Esophagus (tissue), 2 donors: Measurements from ENCODE around the gene GALK1. TPM values are rescaled to one million over a fixed set of nuclear protein-coding genes. Genes with fewer than 3 reads are reported as not detected.

Experiments
- H3K27ac ChIP-seq, 2 donors: one replicate each; pipeline ENCODE4 v1.5.1; 2013; ENCODE audit warnings: low read depth in 2 of 2, mild to moderate bottlenecking in 2 of 2, inconsistent platforms in 1 of 2, low read length in 1 of 2, moderate library complexity in 1 of 2
- H3K27me3 ChIP-seq, 2 donors: one replicate each; pipeline ENCODE4 v1.6.1; 2013; ENCODE audit warnings: low read length in 2 of 2, control low read depth in 1 of 2, mild to moderate bottlenecking in 1 of 2; ENCODE audit not compliant: insufficient read depth in 2 of 2, control insufficient read depth in 1 of 2
- H3K36me3 ChIP-seq, 2 donors: one replicate each; pipeline ENCODE4 v1.6.1; 2013; ENCODE audit warnings: low read length in 1 of 2; ENCODE audit not compliant: control insufficient read depth in 2 of 2, insufficient read depth in 2 of 2
- H3K4me1 ChIP-seq, 2 donors: one replicate each; pipeline ENCODE4 v1.6.1; 2013; ENCODE audit warnings: low read length in 1 of 2; ENCODE audit not compliant: control insufficient read depth in 2 of 2, insufficient read depth in 2 of 2
- H3K4me3 ChIP-seq, 2 donors: one replicate each; pipeline ENCODE4 v1.5.1; 2013; ENCODE audit warnings: low read length in 2 of 2, mild to moderate bottlenecking in 2 of 2, low read depth in 1 of 2, moderate library complexity in 1 of 2
- H3K9me3 ChIP-seq, 2 donors: one replicate each; pipeline ENCODE4 v1.6.1; 2013; ENCODE audit warnings: mild to moderate bottlenecking in 2 of 2, low read depth in 1 of 2, low read length in 1 of 2, moderate library complexity in 1 of 2; ENCODE audit not compliant: control insufficient read depth in 2 of 2, insufficient read depth in 1 of 2
- WGBS, 2 donors: extraction: QIAGEN DNeasy Blood & Tissue Kit; methylation state at CpG; one replicate each; pipeline ENCODE4 v1.1.7; 2013; 5-methylcytosine and 5-hydroxymethylcytosine counted together
- polyA plus RNA-seq, 2 donors: library from polyadenylated mRNA; stranded (reverse); fragments of 200-250 nt; gene quantifications; one replicate each; pipeline ENCODE4 v1.2.3, GENCODE V29; 2013
- donor health status: healthy with polysubstance abuse.
- donor health status: Bipolar disorder and iron deficiency.

Gene GALK1
- polyA plus RNA-seq, 2 donors, result 27.9 to 29.5 TPM

DNA sequence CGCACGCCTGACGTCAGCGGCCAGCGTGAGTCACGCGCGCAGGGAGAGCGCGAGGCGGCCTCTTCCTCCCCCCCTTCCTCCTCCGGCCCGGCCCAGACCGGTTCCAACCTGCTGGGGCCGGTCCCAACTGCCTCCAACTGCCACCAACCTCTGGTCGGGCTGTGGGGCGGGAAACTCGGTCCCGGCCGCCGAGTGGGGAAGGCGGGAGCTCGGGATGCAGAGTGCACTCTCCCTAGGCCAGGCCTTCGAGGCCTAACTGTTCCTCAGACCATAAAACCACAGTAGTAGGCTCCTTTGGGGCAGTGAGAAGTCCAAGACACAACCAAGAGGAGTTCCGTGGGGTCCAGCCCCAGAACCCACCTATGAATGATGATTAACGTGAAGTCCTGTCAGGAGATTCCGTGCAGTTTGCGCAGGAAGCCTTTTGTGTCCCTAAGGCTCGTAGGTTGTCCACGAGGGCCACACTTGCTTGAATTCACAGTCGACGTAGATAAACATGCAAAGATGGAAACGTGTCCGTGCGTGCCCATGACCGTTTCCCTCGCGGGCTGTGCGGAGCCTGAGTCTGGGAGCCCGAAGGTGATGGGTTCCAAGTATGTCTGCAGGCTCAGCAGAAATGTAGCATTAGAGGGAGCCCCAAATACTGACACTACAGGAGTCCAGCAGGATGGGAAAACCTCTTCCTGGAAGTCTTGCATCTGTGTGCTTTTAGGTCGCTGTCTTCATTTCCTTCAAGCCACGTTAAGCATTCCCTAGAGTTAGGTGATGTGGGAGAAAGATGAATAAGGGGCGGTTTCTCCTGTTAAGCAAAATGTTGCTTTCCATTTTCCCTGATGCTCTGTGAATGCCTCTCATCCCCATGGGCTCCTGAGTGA is 20.3 kb upstream of the GALK1 start:
- H3K27ac ChIP-seq, result peak overlapping the region; percentile 98 to 100
- H3K4me1 ChIP-seq, result peaks cover 2 to 5% of the 10 kb centered on the region in 2 donors
- no peaks in the 10 kb centered on the region for H3K36me3 ChIP-seq
- no peaks in the 10 kb centered on the region for H3K27me3 ChIP-seq
- H3K4me3 ChIP-seq, result peak overlapping the region; percentile 51 to 78
- 3 to 8% methylated on average over 37 to 43 of the region's 43 CpGs for WGBS, 2 donors
- H3K9me3 ChIP-seq, result no peaks in the 10 kb centered on the region

DNA sequence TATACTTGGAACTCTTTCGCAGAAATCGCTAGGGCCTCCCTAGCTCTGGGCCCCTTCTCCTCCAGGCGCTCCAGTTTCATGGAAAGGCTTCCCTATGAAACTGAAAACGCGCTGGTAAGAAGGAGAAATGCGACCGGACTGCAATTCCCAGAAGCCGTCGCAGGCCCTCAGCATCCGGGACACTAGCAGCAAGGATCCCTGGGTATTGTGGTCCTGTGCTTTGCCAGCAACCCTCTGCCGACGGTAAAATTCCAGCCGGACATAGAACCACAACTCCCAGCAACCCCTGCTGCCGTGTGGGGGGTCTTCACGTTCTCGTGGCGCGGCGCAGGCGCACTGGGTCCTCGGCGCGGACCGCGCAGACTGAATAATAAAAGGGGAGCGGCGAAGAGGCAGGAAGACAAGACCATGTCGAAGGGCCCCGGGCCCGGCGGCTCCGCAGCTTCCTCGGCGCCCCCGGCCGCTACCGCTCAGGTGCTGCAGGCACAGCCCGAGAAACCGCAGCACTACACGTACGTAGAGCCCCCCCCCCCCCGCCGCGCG is 19.6 kb upstream of the GALK1 start, which contains the start of gene UNK:
Gene UNK (plus strand): TSS at position 334 of the 543 bp plus-strand sequence. CDS start 75 bp downstream, at position 409.
- Histone ChIP-seq H3K27ac (peak within 1 kb of the TSS; percentile 98 to 100), H3K4me1 (peaks cover 2 to 5% of the 10 kb centered on the region in 2 donors), H3K36me3 (no peaks in the 10 kb centered on the region), H3K4me3 (peak within 1 kb of the TSS; percentile 51 to 78), H3K9me3 (no peaks in the 10 kb centered on the region), H3K27me3 (no peaks in the 10 kb centered on the region)
- WGBS, 2 donors, result 0 to 1% methylated on average over 44 to 45 of the region's 45 CpGs

DNA sequence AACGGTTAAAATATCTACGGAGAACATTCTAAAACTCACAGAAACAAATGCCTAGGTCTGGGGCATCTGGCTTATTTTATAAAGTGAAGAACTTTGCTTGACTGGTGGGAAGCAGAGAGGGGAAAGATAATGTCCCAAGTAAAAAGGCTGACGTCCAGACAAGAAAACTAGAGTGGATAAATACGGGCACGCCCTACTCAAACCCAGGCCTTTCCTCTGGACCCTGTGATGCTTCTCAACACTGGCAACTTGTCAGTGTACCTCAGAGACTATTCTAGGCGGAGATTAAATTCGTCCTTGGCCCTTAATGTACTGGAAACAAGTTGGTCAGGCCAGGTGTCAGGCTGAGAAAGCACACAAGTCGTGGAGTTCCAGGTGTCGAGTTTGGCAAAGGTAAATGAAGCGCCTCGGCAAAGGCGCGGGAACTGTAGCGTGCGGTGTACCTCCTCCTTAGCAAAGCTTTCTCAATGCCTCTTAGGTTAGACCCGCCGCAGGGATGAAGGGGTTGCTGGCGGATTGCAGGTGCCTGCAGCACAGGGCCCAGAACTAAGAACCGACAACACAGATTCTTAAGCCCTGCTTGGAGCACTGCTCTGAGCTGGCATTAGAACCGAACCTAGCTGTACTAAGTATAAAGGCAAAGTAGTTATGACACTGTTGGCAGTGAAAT is 18.9 kb upstream of the GALK1 start:
- 30 to 43% methylated on average over 20 of the region's 20 CpGs for WGBS, 2 donors
- Histone ChIP-seq H3K27ac (peak overlapping the region; percentile 98 to 100), H3K4me3 (peak overlapping the region; percentile 51 to 78), H3K4me1 (peaks cover 2 to 5% of the 10 kb centered on the region in 2 donors), H3K36me3 (peaks cover 0 to under 1% of the 10 kb centered on the region in 2 donors), H3K27me3 (no peaks in the 10 kb centered on the region), H3K9me3 (no peaks in the 10 kb centered on the region)

DNA sequence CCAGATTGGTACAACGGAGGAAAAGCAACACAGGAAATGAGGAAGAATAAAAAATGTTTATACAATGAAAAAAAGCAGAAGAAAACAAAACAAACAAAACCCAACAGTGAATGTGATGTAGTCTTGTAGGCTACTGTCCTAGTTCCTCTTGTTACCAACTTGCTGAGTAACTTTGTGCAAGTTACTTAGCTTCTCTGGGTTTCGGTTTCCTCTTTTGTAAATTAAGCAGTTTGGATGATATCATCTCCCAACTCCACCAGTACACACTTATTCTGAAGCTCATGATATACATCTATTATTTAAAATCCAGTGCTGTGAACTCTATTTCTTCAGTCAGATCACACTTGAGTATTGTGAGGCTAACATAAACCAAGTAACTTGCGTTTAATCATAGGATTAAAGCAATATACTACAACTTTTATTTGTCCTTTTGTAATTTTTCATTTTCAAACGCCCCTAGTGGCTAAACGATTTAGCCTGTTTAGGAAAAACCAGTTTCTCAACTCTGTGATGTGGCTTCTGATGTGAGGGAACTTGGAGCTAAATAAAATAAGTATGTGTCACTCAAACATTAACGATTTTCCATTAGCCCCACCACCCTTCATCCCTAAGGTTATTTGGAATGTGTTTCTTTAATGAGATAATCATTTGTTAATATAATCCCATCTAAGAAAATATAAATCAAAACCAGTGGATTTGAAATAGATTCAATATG is 18.2 kb upstream of the GALK1 start:
- H3K27ac ChIP-seq, result peak overlapping the region; percentile 87 to 100
- H3K27me3 ChIP-seq, result no peaks in the 10 kb centered on the region
- H3K9me3 ChIP-seq, result no peaks in the 10 kb centered on the region
- peaks cover 0 to 8% of the 10 kb centered on the region in 2 donors for H3K36me3 ChIP-seq
- peaks cover 2 to 5% of the 10 kb centered on the region in 2 donors for H3K4me1 ChIP-seq
- 5 to 7% methylated on average over 6 of the region's 6 CpGs for WGBS, 2 donors
- no peak overlapping the region for H3K4me3 ChIP-seq

DNA sequence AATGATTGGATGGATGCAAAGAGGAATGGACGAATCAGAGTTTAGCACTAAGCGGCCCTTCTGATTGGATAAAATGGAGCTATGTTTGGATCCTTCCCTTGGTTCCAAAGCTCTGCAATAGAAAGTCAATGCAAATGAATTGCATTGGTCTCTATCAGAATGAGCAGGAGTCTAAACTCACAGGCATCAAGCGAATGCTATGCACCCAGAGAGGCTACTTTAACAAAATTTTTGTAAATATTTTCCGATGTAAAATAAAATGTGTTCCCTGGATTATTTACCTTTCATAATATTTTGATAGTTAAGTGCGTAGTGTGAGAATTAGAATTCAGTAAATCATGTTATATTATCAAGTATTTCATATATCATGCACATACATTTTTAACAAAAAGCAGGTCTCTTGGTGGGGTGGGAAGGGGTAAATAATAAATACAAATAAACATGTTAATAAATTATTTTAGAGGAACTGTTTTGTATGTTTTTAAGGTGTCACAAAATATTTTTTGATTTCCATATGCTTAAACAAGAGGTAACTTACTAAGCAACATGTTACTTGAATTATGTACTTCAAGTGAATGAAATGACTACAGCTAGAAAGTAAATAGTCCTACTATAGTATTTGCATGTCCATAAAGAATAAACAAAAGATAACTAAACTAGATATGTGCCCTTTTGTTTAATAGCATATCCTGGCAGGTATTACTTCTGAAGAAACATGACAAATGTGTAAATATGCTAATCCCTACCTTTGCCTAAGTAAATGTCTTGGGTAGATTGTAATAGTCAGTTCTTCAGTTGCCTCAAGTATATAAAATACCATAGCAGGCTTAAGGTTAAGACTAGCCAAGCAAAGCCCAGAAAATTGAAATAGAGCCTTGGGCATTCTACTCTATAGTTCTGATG is 15.2 kb upstream of the GALK1 start:
- peaks cover 2 to 13% of the 10 kb centered on the region in 2 donors for H3K36me3 ChIP-seq
- H3K9me3 ChIP-seq, result no peaks in the 10 kb centered on the region
- peaks cover 2 to 6% of the 10 kb centered on the region in 2 donors for H3K4me1 ChIP-seq
- H3K4me3 ChIP-seq, result no peak overlapping the region
- H3K27ac ChIP-seq, result peak overlapping the region; percentile 58 to 100
- H3K27me3 ChIP-seq, result no peaks in the 10 kb centered on the region
- WGBS, 2 donors, result 18 to 20% methylated on average over 5 of the region's 5 CpGs

DNA sequence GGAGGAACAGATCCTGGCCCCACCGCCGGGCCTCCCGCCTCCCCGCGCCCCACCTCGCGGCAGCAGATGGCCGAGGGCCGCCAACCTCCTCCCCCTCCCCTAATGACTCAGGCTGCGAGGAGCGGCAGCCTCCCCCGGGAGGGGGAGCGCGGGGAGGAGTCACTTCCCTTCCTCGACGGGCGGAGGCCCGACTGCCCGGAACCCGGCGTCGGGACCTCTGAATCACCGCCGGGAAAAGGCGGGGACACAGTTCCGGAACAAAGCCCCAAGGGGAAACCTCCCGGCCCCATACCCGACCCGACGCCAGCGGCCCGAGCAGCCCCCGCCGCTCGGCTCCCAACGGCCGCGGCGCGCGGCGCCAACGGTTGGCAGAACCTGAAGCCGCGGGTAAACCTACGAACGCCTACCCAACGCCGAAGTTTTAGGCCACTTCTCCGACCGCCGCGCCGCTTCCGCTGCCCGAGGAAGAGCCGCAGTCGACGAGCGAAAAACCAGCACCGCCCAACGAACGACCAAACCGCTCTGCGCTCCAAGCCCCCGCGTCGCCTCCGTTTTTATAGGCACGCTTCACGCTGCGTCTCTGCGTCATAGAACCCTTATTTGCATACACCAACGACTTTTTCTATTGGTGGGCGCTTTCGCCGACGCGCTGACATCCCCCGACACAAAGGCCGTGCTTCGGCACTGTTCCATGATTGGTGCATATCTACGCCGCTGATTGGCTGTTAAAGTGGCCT is 14.4 kb upstream of the GALK1 start:
- peak overlapping the region; percentile 81 to 89 for H3K4me3 ChIP-seq
- H3K27ac ChIP-seq, result peak overlapping the region; percentile 99 to 100
- no peaks in the 10 kb centered on the region for H3K27me3 ChIP-seq
- H3K4me1 ChIP-seq, result peaks cover 2 to 7% of the 10 kb centered on the region in 2 donors
- 1% methylated on average over 59 to 84 of the region's 84 CpGs for WGBS, 2 donors
- peaks cover 2 to 15% of the 10 kb centered on the region in 2 donors for H3K36me3 ChIP-seq
- H3K9me3 ChIP-seq, result no peaks in the 10 kb centered on the region

DNA sequence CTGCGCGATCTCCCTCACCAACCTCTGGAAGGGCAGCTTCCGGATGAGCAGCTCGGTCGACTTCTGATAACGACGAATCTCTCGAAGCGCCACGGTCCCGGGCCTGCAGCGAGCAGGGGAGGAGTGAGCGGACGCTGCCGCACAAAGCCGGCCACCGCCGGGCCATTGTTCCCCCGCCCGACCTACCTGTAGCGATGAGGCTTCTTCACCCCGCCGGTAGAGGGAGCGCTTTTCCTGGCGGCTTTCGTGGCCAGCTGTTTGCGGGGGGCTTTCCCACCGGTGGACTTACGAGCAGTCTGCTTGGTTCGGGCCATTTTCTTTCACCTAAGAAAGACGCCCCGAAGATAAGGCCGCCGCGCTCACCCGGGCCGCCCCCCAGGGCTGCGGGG is 13.9 kb upstream of the GALK1 start:
- 0% methylated on average over 38 of the region's 38 CpGs for WGBS, 2 donors
- Histone ChIP-seq H3K27me3 (no peaks in the 10 kb centered on the region), H3K4me3 (peak overlapping the region; percentile 81 to 89), H3K27ac (peak overlapping the region; percentile 99 to 100), H3K9me3 (no peaks in the 10 kb centered on the region), H3K36me3 (peaks cover 2 to 15% of the 10 kb centered on the region in 2 donors), H3K4me1 (peaks cover 2 to 5% of the 10 kb centered on the region in 2 donors)
